T-helper 2 cell (primary cell): ENCODE data around the gene SPOCK1.

Experiments used
- DNase-seq, 5 experiments: peaks; one replicate each; pipeline versions ENCODE4 v3.0.0 to v3.0.0-alpha.2; 2012 to 2022

Gene SPOCK1

GRCh38 chr5:137142764-137143605 is 356.1 kb downstream of the SPOCK1 start:
- no peak for DNase-seq

GRCh38 chr5:137142346-137142745 is 356.8 kb downstream of the SPOCK1 start:
- no peak for DNase-seq

- no peak for DNase-seq
Observed at GRCh38 chr5:137141779-137142178, 357.3 kb downstream of the SPOCK1 start.

- no peak for DNase-seq
Observed at GRCh38 chr5:137136991-137137632, 362.0 kb downstream of the SPOCK1 start.

- DNase-seq: no peak
Observed at GRCh38 chr5:137134920-137135532, 364.1 kb downstream of the SPOCK1 start.

GRCh38 chr5:137129886-137130680 is 369.0 kb downstream of the SPOCK1 start:
- no peak for DNase-seq

- no peak for DNase-seq
Observed at GRCh38 chr5:137128012-137128411, 371.1 kb downstream of the SPOCK1 start.

- no peak for DNase-seq
Observed at GRCh38 chr5:137126829-137127228, 372.3 kb downstream of the SPOCK1 start.

- DNase-seq: no peak
Observed at GRCh38 chr5:137122558-137122957, 376.6 kb downstream of the SPOCK1 start.

GRCh38 chr5:137122075-137122474 is 377.1 kb downstream of the SPOCK1 start:
- no peak for DNase-seq

GRCh38 chr5:137119321-137119720 is 379.8 kb downstream of the SPOCK1 start:
- no peak for DNase-seq

- DNase-seq: no peak
Observed at GRCh38 chr5:137118629-137119028, 380.5 kb downstream of the SPOCK1 start.

GRCh38 chr5:137115152-137115551 is 384.0 kb downstream of the SPOCK1 start:
- DNase-seq: no peak

GRCh38 chr5:137114529-137114928 is 384.6 kb downstream of the SPOCK1 start:
- DNase-seq: no peak

- no peak for DNase-seq
Observed at GRCh38 chr5:137113939-137114338, 385.2 kb downstream of the SPOCK1 start.

GRCh38 chr5:137113161-137113560 is 386.0 kb downstream of the SPOCK1 start:
- DNase-seq: no peak

GRCh38 chr5:137105351-137106035 is 393.6 kb downstream of the SPOCK1 start:
- DNase-seq: no peak

GRCh38 chr5:137101544-137101943 is 397.6 kb downstream of the SPOCK1 start:
- no peak for DNase-seq

GRCh38 chr5:137099651-137100050 is 399.5 kb downstream of the SPOCK1 start:
- DNase-seq: no peak

GRCh38 chr5:137098663-137099062 is 400.5 kb downstream of the SPOCK1 start:
- DNase-seq: no peak

- no peak for DNase-seq
Observed at GRCh38 chr5:137098238-137098637, 400.9 kb downstream of the SPOCK1 start.

- no peak for DNase-seq
Observed at GRCh38 chr5:137097203-137097602, 401.9 kb downstream of the SPOCK1 start.
